OCI-LY7 (cell line): ENCODE data around the gene NEO1. TPM values are rescaled to one million over a fixed set of nuclear protein-coding genes. Genes with fewer than 3 reads are reported as not detected.

ENCODE experiments used
- BruUV-seq: library from RNA; stranded (reverse); fragments of 400-500 nt; replicated peaks from 2 replicates; lab custom pipeline; 2021; lab: Mats Ljungman, UMichigan
- CTCF ChIA-PET: fragments of 300-600 bp; sonication (Branson Sonifier 250); formaldehyde crosslinking; loops from one replicate; lab custom pipeline; 2022; ENCODE audit warnings: antibody characterized with exemption; ENCODE audit not compliant: unreplicated experiment; lab: Charles Lee
- POLR2A ChIA-PET: fragments of 300-600 bp; sonication (Branson Sonifier 250); formaldehyde crosslinking; loops from one replicate; lab custom pipeline; 2022; ENCODE audit warnings: antibody characterized with exemption; lab: Charles Lee
- DNase-seq: peaks from one replicate; pipeline ENCODE4 v3.0.0-alpha.2; 2015; ENCODE audit warnings: low spot score
- H2AFZ ChIP-seq: fragments of 200-600 bp; sonication (generic), shearing (Covaris generic); 2 replicates; pipeline ENCODE4 v1.6.1; 2014; ENCODE audit warnings: mild to moderate bottlenecking, antibody characterized with exemption, low read length, moderate library complexity
- H3K27ac ChIP-seq: fragments of 200-600 bp; sonication (generic); 2 replicates; pipeline ENCODE4 v1.5.1; 2014; ENCODE audit warnings: mixed run types, low read depth, mild to moderate bottlenecking, moderate library complexity, low read length, inconsistent platforms; ENCODE audit not compliant: poor library complexity, severe bottlenecking
- H3K36me3 ChIP-seq: fragments of 200-600 bp; sonication (generic); 2 replicates; pipeline ENCODE4 v1.6.1; 2014; ENCODE audit warnings: mild to moderate bottlenecking, antibody characterized with exemption, low read length, moderate library complexity, mixed read lengths; ENCODE audit not compliant: insufficient read depth
- H3K4me1 ChIP-seq: fragments of 200-600 bp; sonication (generic); 2 replicates; pipeline ENCODE4 v1.5.1; 2014; ENCODE audit warnings: mild to moderate bottlenecking, low read length; ENCODE audit not compliant: insufficient read depth, poor library complexity, severe bottlenecking
- H3K4me2 ChIP-seq: fragments of 200-600 bp; sonication (generic); 2 replicates; pipeline ENCODE4 v1.6.1; 2014; ENCODE audit warnings: mild to moderate bottlenecking, low read length
- H3K4me3 ChIP-seq: fragments of 200-600 bp; sonication (generic); 2 replicates; pipeline ENCODE4 v1.5.1; 2014; ENCODE audit warnings: mild to moderate bottlenecking, low read depth, low read length; ENCODE audit not compliant: poor library complexity, severe bottlenecking
- H3K79me2 ChIP-seq: fragments of 200-600 bp; sonication (generic); 2 replicates; pipeline ENCODE4 v1.6.1; 2016; ENCODE audit warnings: low read depth, mild to moderate bottlenecking, low read length, moderate library complexity, mixed read lengths; ENCODE audit not compliant: insufficient read depth
- H3K9me2 ChIP-seq: fragments of 200-600 bp; sonication (generic); 2 replicates; pipeline ENCODE4 v1.6.1; 2016; ENCODE audit warnings: mild to moderate bottlenecking, low read length, mixed read lengths; ENCODE audit not compliant: insufficient read depth
- H3K9me3 ChIP-seq: fragments of 200-600 bp; sonication (generic); 2 replicates; pipeline ENCODE4 v1.6.1; 2014; ENCODE audit warnings: mild to moderate bottlenecking, mixed run types, low read length, mixed read lengths
- H4K20me1 ChIP-seq: fragments of 200-600 bp; sonication (generic); 2 replicates; pipeline ENCODE4 v1.6.1; 2014; ENCODE audit warnings: mild to moderate bottlenecking, antibody characterized with exemption, low read length, moderate library complexity, mixed read lengths; ENCODE audit not compliant: insufficient read depth
- CTCF ChIP-seq: fragments of 200-600 bp; sonication (generic); conservative IDR thresholded peaks from 2 replicates; pipeline ENCODE4 v1.5.1; 2014; ENCODE audit warnings: mild to moderate bottlenecking, antibody characterized with exemption, low read length, moderate library complexity, mixed read lengths
- EZH2phosphoT487 ChIP-seq: fragments of 200-600 bp; sonication (generic); IDR thresholded peaks from 2 replicates; pipeline ENCODE4 v1.6.1; 2018; ENCODE audit warnings: low read depth, borderline replicate concordance, mild to moderate bottlenecking, mixed run types, antibody characterized with exemption, low read length, moderate library complexity, mixed read lengths
- intact Hi-C: fragments of 100-400 bp; cut with micrococcal nuclease; formaldehyde crosslinking; loops from one replicate; pipeline ENCODE4 v1.10.0; 2022; ENCODE audit not compliant: unreplicated experiment
- total RNA-seq, 2 experiments: library from RNA; depleted of rRNA in 1 of 2; stranded (reverse); fragments of >200 nt in 1 of 2; shearing (Covaris generic) in 1 of 2; gene quantifications; 2 replicates each; pipeline ENCODE4 v1.2.3, GENCODE V29; 2014 to 2022

NEO1 gene
- total RNA-seq, 2 experiments from 2014 or later: 3.0 TPM

GRCh38 chr15:73146419-73146818 lies 94.2 kb downstream of the NEO1 start:
- Histone ChIP-seq H3K4me2 (no peak overlapping the region), H3K9me3 (no peaks in the 10 kb centered on the region), H3K27ac (no peak overlapping the region), H3K36me3 (no peaks in the 10 kb centered on the region), H2AFZ (no peak overlapping the region), H3K9me2 (no peaks in the 10 kb centered on the region), H3K4me1 (no peaks in the 10 kb centered on the region), H3K4me3 (no peak overlapping the region), H3K79me2 (no peaks in the 10 kb centered on the region), H4K20me1 (no peaks in the 10 kb centered on the region)
- ChIA-PET CTCF (no interaction called here), POLR2A (no interaction called here)
- intact Hi-C loops: no loop called here
- no peak for DNase-seq
- no TSS peak for BruUV-seq
- TF ChIP-seq EZH2phosphoT487 (no peak), CTCF (no peak)

GRCh38 chr15:73150831-73151230 lies 98.6 kb downstream of the NEO1 start:
- ChIA-PET CTCF (no interaction called here), POLR2A (no interaction called here)

More at GRCh38 chr15:73150831-73151230, 98.6 kb downstream of the NEO1 start:
- Histone ChIP-seq H3K4me1 (no peaks in the 10 kb centered on the region), H3K79me2 (no peaks in the 10 kb centered on the region), H3K36me3 (no peaks in the 10 kb centered on the region), H3K27ac (no peak overlapping the region), H3K4me2 (no peak overlapping the region), H3K4me3 (no peak overlapping the region), H3K9me2 (no peaks in the 10 kb centered on the region), H2AFZ (no peak overlapping the region), H4K20me1 (no peaks in the 10 kb centered on the region), H3K9me3 (peaks cover 7% of the 10 kb centered on the region; the same call in 1 of the 2 replicates)
- intact Hi-C loops: no loop called here
- no TSS peak for BruUV-seq
- TF ChIP-seq CTCF (no peak), EZH2phosphoT487 (no peak)
- DNase-seq: no peak
